WTC11 (cell line): Measurements from ENCODE around the gene SMARCD3.

Experiments
- AR ChIP-seq: fragments of 250-450 bp; sonication (Bioruptor Pico); IDR thresholded peaks from 2 replicates; pipeline ENCODE4 v1.9.0; 2021; ENCODE audit warnings: mild to moderate bottlenecking
- ATF2 ChIP-seq: sonication (generic); formaldehyde crosslinking; IDR thresholded peaks from 2 replicates; pipeline ENCODE4 v1.8.1; 2022; ENCODE audit warnings: low read depth, missing genetic modification reagents, borderline replicate concordance
- CTCF ChIP-seq: fragments of 200-600 bp; IDR thresholded peaks from 2 replicates; pipeline ENCODE4 v1.8.0; 2022; ENCODE audit warnings: antibody characterized with exemption
- ESRRA ChIP-seq: sonication (generic); formaldehyde crosslinking; IDR thresholded peaks from 2 replicates; pipeline ENCODE4 v1.8.1; 2022; ENCODE audit warnings: mild to moderate bottlenecking, missing genetic modification reagents, borderline replicate concordance
- FOXJ3 ChIP-seq: sonication (generic); formaldehyde crosslinking; IDR thresholded peaks from 2 replicates; pipeline ENCODE4 v1.9.0; 2021; ENCODE audit warnings: missing genetic modification reagents, mild to moderate bottlenecking, borderline replicate concordance
- IRF2 ChIP-seq: sonication (generic); formaldehyde crosslinking; IDR thresholded peaks from 2 replicates; pipeline ENCODE4 v1.8.0; 2022; ENCODE audit warnings: low read depth, missing genetic modification reagents, borderline replicate concordance
- JUN ChIP-seq: sonication (generic); formaldehyde crosslinking; IDR thresholded peaks from 2 replicates; pipeline ENCODE4 v1.8.0; 2023; ENCODE audit warnings: mild to moderate bottlenecking, missing genetic modification reagents
- MAX ChIP-seq: sonication (generic); formaldehyde crosslinking; IDR thresholded peaks from 2 replicates; pipeline ENCODE4 v1.8.0; 2022; ENCODE audit warnings: mild to moderate bottlenecking, missing genetic modification reagents
- MXD4 ChIP-seq: fragments of 250-450 bp; sonication (Bioruptor Pico); IDR thresholded peaks from 2 replicates; pipeline ENCODE4 v1.8.0; 2021; ENCODE audit warnings: mild to moderate bottlenecking, moderate library complexity, borderline replicate concordance
- OVOL2 ChIP-seq: fragments of 250-450 bp; sonication (Bioruptor Pico); IDR thresholded peaks from 2 replicates; pipeline ENCODE4 v1.9.0; 2021; ENCODE audit warnings: mild to moderate bottlenecking, borderline replicate concordance
- TCF7 ChIP-seq: sonication (generic); formaldehyde crosslinking; IDR thresholded peaks from 2 replicates; pipeline ENCODE4 v1.8.0; 2022; ENCODE audit warnings: mild to moderate bottlenecking, low read depth, missing genetic modification reagents, moderate library complexity
- TP53 ChIP-seq: sonication (generic); formaldehyde crosslinking; IDR thresholded peaks from 2 replicates; pipeline ENCODE4 v1.8.1; 2023; ENCODE audit warnings: mild to moderate bottlenecking, missing genetic modification reagents

- TF ChIP-seq CTCF (no peak), OVOL2 (CRISPR knock-in tag) (no peak), IRF2 (CRISPR knock-in tag) (no peak), AR (no peak), FOXJ3 (CRISPR knock-in tag) (no peak), TP53 (CRISPR knock-in tag) (no peak), TCF7 (CRISPR knock-in tag) (no peak), ATF2 (CRISPR knock-in tag) (no peak), ESRRA (CRISPR knock-in tag) (no peak), MXD4 (no peak), MAX (CRISPR knock-in tag) (no peak), JUN (no peak)
Measured at GRCh38 chr7:151264615-151265014, 16.1 kb upstream of the SMARCD3 start.
